ENCODE measurements around the gene GP2.
A peak's percentile ranks its signal among the peaks of the same experiment; 100 is the strongest.

Gene GP2

DNA sequence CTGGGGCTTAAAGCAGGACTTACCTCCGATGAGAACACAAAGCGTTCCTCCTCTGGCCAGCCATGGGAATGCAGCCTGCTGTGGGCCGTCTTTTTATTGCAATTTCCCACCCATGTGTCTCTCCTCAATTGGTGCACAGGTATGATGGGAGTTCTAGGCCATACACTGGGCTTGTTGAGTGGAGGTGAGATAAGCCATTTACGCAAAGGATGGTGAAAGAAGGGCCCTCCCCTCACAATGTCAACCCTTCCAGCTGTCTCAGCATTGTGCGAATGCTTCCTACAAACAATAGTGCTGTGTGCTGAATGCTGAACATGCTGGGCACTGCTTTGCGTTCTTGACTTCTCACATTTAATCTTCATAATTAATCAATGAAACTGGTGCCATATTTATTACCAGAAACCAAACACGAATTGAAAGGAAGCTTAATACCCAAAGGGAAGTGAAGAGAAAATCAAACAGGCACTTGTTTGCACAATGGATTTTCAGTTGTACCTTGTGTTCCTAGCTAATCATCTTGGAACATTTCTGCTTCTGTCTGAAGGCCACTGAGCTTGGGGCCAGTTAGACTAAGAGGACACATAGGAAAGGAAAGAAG lies at the start of gene GP2:
TSS of gene GP2 (minus strand) at position 70 of the 598 bp plus-strand sequence. CDS start 1,082 bp downstream, outside the sequence.
- Mint-ChIP-seq H3K9me3 (no peaks in the 10 kb centered on the region), H3K27ac (no peak within 1 kb of the TSS), H3K4me3 (no peak within 1 kb of the TSS), H3K27me3 (ENCODE audit: low read depth) (peaks cover 16% of the 10 kb centered on the region), H3K36me3 (ENCODE audit: low read depth) (no peaks in the 10 kb centered on the region), H3K4me1 (no peaks in the 10 kb centered on the region)
- TF ChIP-seq, protein P1, sequence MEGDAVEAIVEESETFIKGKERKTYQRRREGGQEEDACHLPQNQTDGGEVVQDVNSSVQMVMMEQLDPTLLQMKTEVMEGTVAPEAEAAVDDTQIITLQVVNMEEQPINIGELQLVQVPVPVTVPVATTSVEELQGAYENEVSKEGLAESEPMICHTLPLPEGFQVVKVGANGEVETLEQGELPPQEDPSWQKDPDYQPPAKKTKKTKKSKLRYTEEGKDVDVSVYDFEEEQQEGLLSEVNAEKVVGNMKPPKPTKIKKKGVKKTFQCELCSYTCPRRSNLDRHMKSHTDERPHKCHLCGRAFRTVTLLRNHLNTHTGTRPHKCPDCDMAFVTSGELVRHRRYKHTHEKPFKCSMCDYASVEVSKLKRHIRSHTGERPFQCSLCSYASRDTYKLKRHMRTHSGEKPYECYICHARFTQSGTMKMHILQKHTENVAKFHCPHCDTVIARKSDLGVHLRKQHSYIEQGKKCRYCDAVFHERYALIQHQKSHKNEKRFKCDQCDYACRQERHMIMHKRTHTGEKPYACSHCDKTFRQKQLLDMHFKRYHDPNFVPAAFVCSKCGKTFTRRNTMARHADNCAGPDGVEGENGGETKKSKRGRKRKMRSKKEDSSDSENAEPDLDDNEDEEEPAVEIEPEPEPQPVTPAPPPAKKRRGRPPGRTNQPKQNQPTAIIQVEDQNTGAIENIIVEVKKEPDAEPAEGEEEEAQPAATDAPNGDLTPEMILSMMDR (IDR thresholded peaks at IDR 0.05; ENCODE audit: unreplicated experiment in 3 of 3): no peak

DNA sequence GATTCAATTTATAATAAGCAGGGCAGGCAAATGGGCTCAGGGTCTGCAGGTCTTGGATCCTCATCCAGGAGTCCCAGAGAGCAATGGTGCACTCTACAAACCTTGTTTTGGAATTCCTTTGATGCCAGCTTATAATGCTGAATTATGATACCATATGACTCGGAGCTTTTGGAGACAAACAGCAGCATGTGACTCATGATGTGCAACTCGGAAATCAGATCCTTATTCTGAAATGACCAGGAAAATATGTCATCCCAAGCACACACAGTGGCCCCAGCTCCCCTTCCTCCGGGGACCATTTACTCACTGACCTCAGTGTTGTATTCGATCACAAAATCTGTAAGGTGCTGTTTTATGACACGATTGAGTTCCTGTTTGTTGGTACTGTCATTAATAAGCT lies 45.4 kb upstream of the GP2 start:
- Mint-ChIP-seq H3K9me3 (no peaks in the 10 kb centered on the region), H3K27ac (no peak overlapping the region), H3K36me3 (ENCODE audit: low read depth) (no peaks in the 10 kb centered on the region), H3K27me3 (ENCODE audit: low read depth) (peaks cover 20% of the 10 kb centered on the region), H3K4me3 (no peak overlapping the region), H3K4me1 (no peaks in the 10 kb centered on the region)
- TF ChIP-seq, protein P1 (IDR thresholded peaks at IDR 0.05; ENCODE audit: unreplicated experiment in 3 of 3): no peak

DNA sequence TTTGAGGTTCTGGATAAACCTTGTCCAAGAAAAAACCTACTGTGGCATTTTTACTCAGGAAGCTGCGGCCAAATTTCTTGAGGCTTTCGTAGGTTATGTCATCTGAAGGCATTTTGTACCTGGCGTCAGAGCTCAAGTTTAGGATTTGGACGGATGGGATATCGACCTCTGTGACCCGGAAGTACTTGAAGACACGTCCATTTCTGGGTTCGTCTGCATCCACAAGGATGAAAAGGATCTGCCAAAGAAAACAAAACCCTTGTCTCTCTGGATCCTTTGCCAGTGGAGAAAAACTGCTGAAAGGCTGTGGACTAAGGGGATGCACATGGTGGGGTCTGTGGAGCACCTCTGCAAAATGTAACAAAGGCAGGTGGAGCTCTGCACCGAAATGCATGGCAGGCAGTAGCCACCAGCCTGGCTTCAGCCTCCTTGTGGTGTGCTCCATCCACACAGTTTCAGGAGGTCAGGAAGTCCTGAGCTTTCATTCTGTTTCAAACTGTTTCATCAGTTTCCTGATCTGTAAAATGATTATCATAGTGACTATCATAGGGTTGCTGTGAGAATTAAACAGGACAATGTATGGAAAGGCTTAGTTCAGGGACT lies 42.2 kb upstream of the GP2 start:
- Mint-ChIP-seq H3K27me3 (ENCODE audit: low read depth) (peaks cover 12% of the 10 kb centered on the region), H3K9me3 (no peaks in the 10 kb centered on the region), H3K4me1 (no peaks in the 10 kb centered on the region), H3K36me3 (ENCODE audit: low read depth) (no peaks in the 10 kb centered on the region), H3K27ac (no peak overlapping the region), H3K4me3 (no peak overlapping the region)
- TF ChIP-seq, protein P1 (IDR thresholded peaks at IDR 0.05; ENCODE audit: unreplicated experiment in 3 of 3): no peak

DNA sequence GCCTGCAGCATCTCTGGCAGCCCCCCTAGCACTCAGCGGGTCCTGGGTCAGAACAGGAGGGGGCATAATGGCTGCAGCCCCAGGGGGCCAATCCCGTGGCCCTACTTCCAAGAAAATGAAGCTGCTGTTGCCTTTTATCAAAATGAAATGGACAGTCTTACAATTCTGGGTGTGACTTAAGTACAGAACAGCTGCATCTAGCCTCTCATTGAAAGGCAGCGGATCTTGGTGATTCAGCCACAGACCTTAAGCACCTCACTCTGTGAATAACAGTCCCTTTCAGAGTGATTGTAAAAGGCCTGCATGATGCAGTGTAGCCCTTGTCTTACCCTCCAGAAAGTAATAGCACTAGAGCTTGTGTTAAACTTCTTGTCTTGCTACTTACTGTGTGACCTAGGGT lies 36.7 kb upstream of the GP2 start:
- Mint-ChIP-seq H3K4me3 (no peak overlapping the region), H3K36me3 (ENCODE audit: low read depth) (no peaks in the 10 kb centered on the region), H3K9me3 (no peaks in the 10 kb centered on the region), H3K27me3 (ENCODE audit: low read depth) (peaks cover 12% of the 10 kb centered on the region), H3K4me1 (no peaks in the 10 kb centered on the region), H3K27ac (no peak overlapping the region)
- TF ChIP-seq, protein P1 (IDR thresholded peaks at IDR 0.05; ENCODE audit: unreplicated experiment in 3 of 3): no peak

DNA sequence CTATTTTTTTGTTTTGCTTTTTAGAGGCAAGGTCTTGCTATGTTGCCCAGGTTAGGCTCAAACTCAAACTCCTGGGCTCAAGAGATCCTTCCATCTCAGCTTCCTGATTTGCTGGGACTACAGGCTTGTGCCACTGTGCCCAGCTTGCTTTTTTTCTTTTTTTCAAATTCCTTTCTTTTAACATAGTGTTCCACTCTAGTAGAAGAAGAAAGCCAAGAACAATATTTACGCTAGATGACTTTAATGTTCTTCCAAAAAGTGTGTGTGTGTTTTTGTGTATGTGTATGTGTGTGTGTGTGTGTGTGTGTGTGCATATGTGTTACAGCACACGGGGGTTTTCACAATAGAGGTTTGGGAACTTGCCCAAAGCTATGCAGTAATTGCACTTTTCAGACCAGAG lies 35.9 kb upstream of the GP2 start:
- H3K4me3 Mint-ChIP-seq: no peak overlapping the region
- no peaks in the 10 kb centered on the region for H3K9me3 Mint-ChIP-seq
- TF ChIP-seq, protein P1 (IDR thresholded peaks at IDR 0.05; ENCODE audit: unreplicated experiment in 3 of 3): no peak
- H3K27ac Mint-ChIP-seq: no peak overlapping the region
- peaks cover 11% of the 10 kb centered on the region for H3K27me3 Mint-ChIP-seq (ENCODE audit: low read depth)
- H3K4me1 Mint-ChIP-seq: no peaks in the 10 kb centered on the region
- H3K36me3 Mint-ChIP-seq (ENCODE audit: low read depth): no peaks in the 10 kb centered on the region

DNA sequence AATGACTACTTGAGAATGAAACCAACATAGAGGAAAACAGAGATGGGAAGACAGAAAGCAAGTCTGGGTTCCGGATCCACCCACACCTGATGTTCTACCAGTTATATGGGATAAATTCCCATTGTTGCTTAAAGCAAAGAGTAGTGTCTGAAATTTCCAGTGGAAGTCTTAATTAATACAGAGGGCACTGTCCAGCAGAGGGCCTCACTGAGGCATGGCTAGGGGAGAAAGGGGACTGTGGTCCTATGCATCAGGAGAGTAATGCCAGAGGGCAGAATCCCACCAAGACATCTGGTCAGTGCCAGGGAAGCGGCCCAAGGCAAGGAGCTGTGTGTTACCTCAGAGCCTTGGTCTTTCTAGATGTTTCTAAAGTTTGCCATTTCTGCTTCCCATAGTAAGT lies 32.7 kb upstream of the GP2 start:
- no peak overlapping the region for H3K4me3 Mint-ChIP-seq
- H3K36me3 Mint-ChIP-seq (ENCODE audit: low read depth): no peaks in the 10 kb centered on the region
- H3K27ac Mint-ChIP-seq: no peak overlapping the region
- H3K27me3 Mint-ChIP-seq (ENCODE audit: low read depth): peaks cover 4% of the 10 kb centered on the region
- TF ChIP-seq, protein P1 (IDR thresholded peaks at IDR 0.05; ENCODE audit: unreplicated experiment in 3 of 3): peak in 2 of 3 experiments; percentile 13 to 38
- no peaks in the 10 kb centered on the region for H3K4me1 Mint-ChIP-seq
- H3K9me3 Mint-ChIP-seq: peaks cover 2% of the 10 kb centered on the region

All from nephron (organoid).